Stomach (tissue), 4 donors: ENCODE measurements around the gene DNASE1L2.

Experiments used
- POLR2AphosphoS5 ChIP-seq, 3 donors: sonication (generic); formaldehyde crosslinking; IDR thresholded peaks; one replicate each; pipeline ENCODE4 v1.6.1; 2016; ENCODE audit warnings: antibody characterized with exemption in 3 of 3
- TF ChIP-seq, protein P1 (sequence below), 7 experiments: fragments of 450-650 bp in 4 of 7; fragments of 200-600 bp in 3 of 7; sonication (generic) in 3 of 7; IDR thresholded peaks; one replicate each; pipeline ENCODE4 v1.5.1; 2016 to 2019; ENCODE audit warnings: antibody characterized with exemption in 7 of 7, control low read depth in 2 of 7, mild to moderate bottlenecking in 1 of 7

DNA sequence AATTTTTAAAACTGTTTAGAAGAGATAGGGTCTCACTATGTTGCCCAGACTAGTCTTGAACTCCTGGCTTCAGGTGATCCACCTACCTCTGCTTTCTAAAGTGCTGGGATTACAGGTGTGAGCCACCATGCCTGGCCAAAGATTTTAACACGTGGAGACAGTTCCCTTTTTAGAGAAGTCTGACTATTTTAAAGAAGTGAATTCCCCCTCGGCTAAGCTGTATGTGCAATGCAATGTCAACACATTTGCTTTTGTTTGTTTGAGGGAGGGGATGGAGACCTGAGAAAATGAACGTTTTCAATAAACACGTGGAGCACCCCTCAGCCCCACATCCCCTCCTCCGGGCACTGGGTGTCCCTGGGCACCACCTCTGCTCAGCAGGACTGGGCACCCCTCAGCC is 46.0 kb downstream of the DNASE1L2 start:
- no peak for TF ChIP-seq POLR2AphosphoS5 (IDR thresholded peaks at IDR 0.05)
- TF ChIP-seq, protein P1, sequence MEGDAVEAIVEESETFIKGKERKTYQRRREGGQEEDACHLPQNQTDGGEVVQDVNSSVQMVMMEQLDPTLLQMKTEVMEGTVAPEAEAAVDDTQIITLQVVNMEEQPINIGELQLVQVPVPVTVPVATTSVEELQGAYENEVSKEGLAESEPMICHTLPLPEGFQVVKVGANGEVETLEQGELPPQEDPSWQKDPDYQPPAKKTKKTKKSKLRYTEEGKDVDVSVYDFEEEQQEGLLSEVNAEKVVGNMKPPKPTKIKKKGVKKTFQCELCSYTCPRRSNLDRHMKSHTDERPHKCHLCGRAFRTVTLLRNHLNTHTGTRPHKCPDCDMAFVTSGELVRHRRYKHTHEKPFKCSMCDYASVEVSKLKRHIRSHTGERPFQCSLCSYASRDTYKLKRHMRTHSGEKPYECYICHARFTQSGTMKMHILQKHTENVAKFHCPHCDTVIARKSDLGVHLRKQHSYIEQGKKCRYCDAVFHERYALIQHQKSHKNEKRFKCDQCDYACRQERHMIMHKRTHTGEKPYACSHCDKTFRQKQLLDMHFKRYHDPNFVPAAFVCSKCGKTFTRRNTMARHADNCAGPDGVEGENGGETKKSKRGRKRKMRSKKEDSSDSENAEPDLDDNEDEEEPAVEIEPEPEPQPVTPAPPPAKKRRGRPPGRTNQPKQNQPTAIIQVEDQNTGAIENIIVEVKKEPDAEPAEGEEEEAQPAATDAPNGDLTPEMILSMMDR (IDR thresholded peaks at IDR 0.05) = no peak
